Measurements from ENCODE around the gene ARHGEF33.

The ARHGEF33 gene

GRCh38 chr2:39000552-39000951 is 110.9 kb downstream of the ARHGEF33 start:
- Histone ChIP-seq H3K36me3 (replicated peaks; ENCODE audit: low read depth, low read length) (peaks cover 31% of the 10 kb centered on the region), H3K9ac (ENCODE audit: low read length) (no peak overlapping the region), H3K27me3 (ENCODE audit: low read depth, low read length) (no peaks in the 10 kb centered on the region), H3K27ac (ENCODE audit: low read length) (no peak overlapping the region), H4K20me1 (ENCODE audit: insufficient read depth, low read length) (no peaks in the 10 kb centered on the region), H2AFZ (ENCODE audit: low read depth, low read length) (no peak overlapping the region), H3K4me3 (ENCODE audit: low read length) (no peak overlapping the region), H3K4me1 (ENCODE audit: low read length) (peaks cover 7% of the 10 kb centered on the region), H3K9me3 (ENCODE audit: insufficient read depth, low read length) (no peaks in the 10 kb centered on the region), H3K4me2 (ENCODE audit: low read length) (no peak overlapping the region; the same call in 1 of the 2 replicates), H3K79me2 (ENCODE audit: low read length) (no peaks in the 10 kb centered on the region)
- TF ChIP-seq CTCF (IDR thresholded peaks at IDR 0.05; ENCODE audit: low read depth, low read length): no peak
- TF ChIP-seq EZH2phosphoT487 (IDR thresholded peaks at IDR 0.05; ENCODE audit: low read depth): no peak

- no peak overlapping the region for H3K4me3 ChIP-seq (ENCODE audit: low read length)
- no peaks in the 10 kb centered on the region for H4K20me1 ChIP-seq (ENCODE audit: insufficient read depth, low read length)
- H3K4me1 ChIP-seq (ENCODE audit: low read length): peaks cover 13% of the 10 kb centered on the region
- peaks cover 9% of the 10 kb centered on the region; the same call in 1 of the 2 replicates for H3K9me3 ChIP-seq (ENCODE audit: insufficient read depth, low read length)
- no peaks in the 10 kb centered on the region for H3K27me3 ChIP-seq (ENCODE audit: low read depth, low read length)
- no peaks in the 10 kb centered on the region for H3K79me2 ChIP-seq (ENCODE audit: low read length)
- no peak overlapping the region for H3K9ac ChIP-seq (ENCODE audit: low read length)
- TF ChIP-seq EZH2phosphoT487 (IDR thresholded peaks at IDR 0.05; ENCODE audit: low read depth): no peak
- TF ChIP-seq CTCF (IDR thresholded peaks at IDR 0.05; ENCODE audit: low read depth, low read length): no peak
- H2AFZ ChIP-seq (ENCODE audit: low read depth, low read length): no peak overlapping the region
- no peak overlapping the region for H3K4me2 ChIP-seq (ENCODE audit: low read length)
- H3K36me3 ChIP-seq (replicated peaks; ENCODE audit: low read depth, low read length): peaks cover 54% of the 10 kb centered on the region
- no peak overlapping the region; the same call in 1 of the 2 replicates for H3K27ac ChIP-seq (ENCODE audit: low read length)
These were observed 118.3 kb downstream of the ARHGEF33 start for GRCh38 chr2:39007875-39008504.

GRCh38 chr2:39008665-39009064 is 119.0 kb downstream of the ARHGEF33 start:
- Histone ChIP-seq H3K79me2 (ENCODE audit: low read length) (no peaks in the 10 kb centered on the region), H3K9ac (ENCODE audit: low read length) (no peak overlapping the region), H3K4me2 (ENCODE audit: low read length) (peak overlapping the region; percentile 15; the same call in 1 of the 2 replicates), H3K27ac (ENCODE audit: low read length) (peak overlapping the region; percentile 5; the same call in 1 of the 2 replicates), H4K20me1 (ENCODE audit: insufficient read depth, low read length) (no peaks in the 10 kb centered on the region), H3K4me3 (ENCODE audit: low read length) (no peak overlapping the region), H3K4me1 (ENCODE audit: low read length) (peaks cover 13% of the 10 kb centered on the region), H3K9me3 (ENCODE audit: insufficient read depth, low read length) (peaks cover 9% of the 10 kb centered on the region; the same call in 1 of the 2 replicates), H2AFZ (ENCODE audit: low read depth, low read length) (no peak overlapping the region), H3K36me3 (replicated peaks; ENCODE audit: low read depth, low read length) (peaks cover 60% of the 10 kb centered on the region), H3K27me3 (ENCODE audit: low read depth, low read length) (no peaks in the 10 kb centered on the region)
- TF ChIP-seq EZH2phosphoT487 (IDR thresholded peaks at IDR 0.05; ENCODE audit: low read depth) (no peak), CTCF (IDR thresholded peaks at IDR 0.05; ENCODE audit: low read depth, low read length) (no peak)

- no peak overlapping the region for H3K9ac ChIP-seq (ENCODE audit: low read length)
- H3K27ac ChIP-seq (ENCODE audit: low read length): no peak overlapping the region
- H2AFZ ChIP-seq (ENCODE audit: low read depth, low read length): no peak overlapping the region
- H3K36me3 ChIP-seq (replicated peaks; ENCODE audit: low read depth, low read length): peaks cover 33% of the 10 kb centered on the region
- TF ChIP-seq CTCF (IDR thresholded peaks at IDR 0.05; ENCODE audit: low read depth, low read length) (no peak), EZH2phosphoT487 (IDR thresholded peaks at IDR 0.05; ENCODE audit: low read depth) (no peak)
- H4K20me1 ChIP-seq (ENCODE audit: insufficient read depth, low read length): no peaks in the 10 kb centered on the region
- H3K4me3 ChIP-seq (ENCODE audit: low read length): no peak overlapping the region
- peaks cover 9% of the 10 kb centered on the region; the same call in 1 of the 2 replicates for H3K9me3 ChIP-seq (ENCODE audit: insufficient read depth, low read length)
- H3K4me1 ChIP-seq (ENCODE audit: low read length): peaks cover 5% of the 10 kb centered on the region
- H3K79me2 ChIP-seq (ENCODE audit: low read length): no peaks in the 10 kb centered on the region
- H3K4me2 ChIP-seq (ENCODE audit: low read length): no peak overlapping the region
- no peaks in the 10 kb centered on the region for H3K27me3 ChIP-seq (ENCODE audit: low read depth, low read length)
These were observed 124.2 kb downstream of the ARHGEF33 start for GRCh38 chr2:39013871-39014270.

Data from OCI-LY3 (cell line).